C1 segment of cervical spinal cord (tissue), 14 donors: ENCODE data around the gene KRT6A.

Experiments
- DNase-seq, 14 donors: peaks; one replicate each; lab custom pipeline; 2025; lab: John Stamatoyannopoulos, UW

Gene KRT6A

GRCh38 chr12:52524898-52525591 lies 32.0 kb upstream of the KRT6A start:
- DNase-seq = no peak

GRCh38 chr12:52524241-52524897 lies 31.3 kb upstream of the KRT6A start:
- no peak for DNase-seq

GRCh38 chr12:52523824-52524223 lies 30.8 kb upstream of the KRT6A start:
- DNase-seq = no peak

GRCh38 chr12:52522346-52523011 lies 29.4 kb upstream of the KRT6A start:
- no peak for DNase-seq

GRCh38 chr12:52521568-52522266 lies 28.7 kb upstream of the KRT6A start:
- DNase-seq = no peak

- DNase-seq = no peak
These were observed 28.1 kb upstream of the KRT6A start for GRCh38 chr12:52521175-52521567.

- DNase-seq = no peak
These were observed 27.0 kb upstream of the KRT6A start, which contains the start of gene KRT5 for GRCh38 chr12:52519826-52520662. Gene KRT5 (minus strand): TSS chr12:52520394. CDS start chr12:52520296, 98 bp downstream.

GRCh38 chr12:52519387-52519703 lies 26.3 kb upstream of the KRT6A start:
- no peak for DNase-seq

- DNase-seq = no peak
These were observed 25.7 kb upstream of the KRT6A start for GRCh38 chr12:52518574-52519386.

- no peak for DNase-seq
These were observed 24.8 kb upstream of the KRT6A start for GRCh38 chr12:52517888-52518287.

GRCh38 chr12:52517005-52517835 lies 24.2 kb upstream of the KRT6A start:
- no peak for DNase-seq

GRCh38 chr12:52515927-52516831 lies 23.1 kb upstream of the KRT6A start:
- DNase-seq = no peak

- no peak for DNase-seq
These were observed 22.2 kb upstream of the KRT6A start for GRCh38 chr12:52515319-52515646.

GRCh38 chr12:52514471-52515318 lies 21.6 kb upstream of the KRT6A start:
- DNase-seq = no peak

- no peak for DNase-seq
These were observed 20.7 kb upstream of the KRT6A start for GRCh38 chr12:52513736-52514135.

GRCh38 chr12:52508211-52508610 lies 15.2 kb upstream of the KRT6A start:
- DNase-seq = no peak

GRCh38 chr12:52506858-52507715 lies 14.0 kb upstream of the KRT6A start:
- no peak for DNase-seq
